Measurements from ENCODE around the gene MAGI1.

DNA sequence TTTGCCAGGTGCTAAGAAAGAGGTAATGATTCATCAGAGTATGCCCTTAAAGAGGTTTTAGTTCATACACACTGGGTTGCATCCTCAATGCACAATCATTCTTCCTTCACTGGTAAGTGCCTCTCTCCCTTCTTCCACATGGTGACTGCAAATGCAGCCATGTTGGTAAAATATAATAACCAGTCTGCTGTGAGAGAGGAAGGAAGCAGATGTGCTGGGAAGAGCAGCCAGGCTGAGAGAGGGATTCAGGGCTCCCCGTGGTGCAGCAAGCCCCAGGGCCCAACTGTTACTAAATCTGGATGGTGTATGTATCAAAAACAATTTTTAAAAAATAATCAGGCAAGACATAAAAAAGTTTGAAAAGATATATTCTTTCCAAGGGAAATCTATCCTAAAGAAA, 498.1 kb downstream of the MAGI1 start:
- TF ChIP-seq POLR2A (IDR thresholded peaks at IDR 0.05; ENCODE audit: borderline replicate concordance, extremely low read depth, insufficient read depth, insufficient read length) (no peak), SP1 (IDR thresholded peaks at IDR 0.05; ENCODE audit: low read depth) (no peak), EZH2phosphoT487 (IDR thresholded peaks at IDR 0.05; ENCODE audit: borderline replicate concordance) (no peak), CTCF (IDR thresholded peaks at IDR 0.05 in 2 of 3, conservative IDR thresholded peaks at IDR 0.05 in 1 of 3; ENCODE audit: borderline replicate concordance in 1 of 3, insufficient read depth in 1 of 3, low read depth in 2 of 3, low read length in 2 of 3) (no peak), POLR2AphosphoS5 (IDR thresholded peaks at IDR 0.05; ENCODE audit: low read depth, low read length) (no peak), EZH2 (IDR thresholded peaks at IDR 0.05) (no peak), YY1 (IDR thresholded peaks at IDR 0.05; ENCODE audit: extremely low read depth, insufficient replicate concordance, low read depth, low read length) (no peak), FOSL1 (IDR thresholded peaks at IDR 0.05; ENCODE audit: low read depth) (no peak), ZFX (IDR thresholded peaks at IDR 0.05) (no peak), SRF (IDR thresholded peaks at IDR 0.05; ENCODE audit: low read depth) (no peak), EGR1 (IDR thresholded peaks at IDR 0.05; ENCODE audit: low read depth) (no peak), TCF7L2 (IDR thresholded peaks at IDR 0.05; ENCODE audit: borderline replicate concordance, extremely low read depth, insufficient read depth, insufficient read length) (no peak), CEBPB (IDR thresholded peaks at IDR 0.05; ENCODE audit: low read depth) (no peak)
- TF ChIP-seq, protein P1, sequence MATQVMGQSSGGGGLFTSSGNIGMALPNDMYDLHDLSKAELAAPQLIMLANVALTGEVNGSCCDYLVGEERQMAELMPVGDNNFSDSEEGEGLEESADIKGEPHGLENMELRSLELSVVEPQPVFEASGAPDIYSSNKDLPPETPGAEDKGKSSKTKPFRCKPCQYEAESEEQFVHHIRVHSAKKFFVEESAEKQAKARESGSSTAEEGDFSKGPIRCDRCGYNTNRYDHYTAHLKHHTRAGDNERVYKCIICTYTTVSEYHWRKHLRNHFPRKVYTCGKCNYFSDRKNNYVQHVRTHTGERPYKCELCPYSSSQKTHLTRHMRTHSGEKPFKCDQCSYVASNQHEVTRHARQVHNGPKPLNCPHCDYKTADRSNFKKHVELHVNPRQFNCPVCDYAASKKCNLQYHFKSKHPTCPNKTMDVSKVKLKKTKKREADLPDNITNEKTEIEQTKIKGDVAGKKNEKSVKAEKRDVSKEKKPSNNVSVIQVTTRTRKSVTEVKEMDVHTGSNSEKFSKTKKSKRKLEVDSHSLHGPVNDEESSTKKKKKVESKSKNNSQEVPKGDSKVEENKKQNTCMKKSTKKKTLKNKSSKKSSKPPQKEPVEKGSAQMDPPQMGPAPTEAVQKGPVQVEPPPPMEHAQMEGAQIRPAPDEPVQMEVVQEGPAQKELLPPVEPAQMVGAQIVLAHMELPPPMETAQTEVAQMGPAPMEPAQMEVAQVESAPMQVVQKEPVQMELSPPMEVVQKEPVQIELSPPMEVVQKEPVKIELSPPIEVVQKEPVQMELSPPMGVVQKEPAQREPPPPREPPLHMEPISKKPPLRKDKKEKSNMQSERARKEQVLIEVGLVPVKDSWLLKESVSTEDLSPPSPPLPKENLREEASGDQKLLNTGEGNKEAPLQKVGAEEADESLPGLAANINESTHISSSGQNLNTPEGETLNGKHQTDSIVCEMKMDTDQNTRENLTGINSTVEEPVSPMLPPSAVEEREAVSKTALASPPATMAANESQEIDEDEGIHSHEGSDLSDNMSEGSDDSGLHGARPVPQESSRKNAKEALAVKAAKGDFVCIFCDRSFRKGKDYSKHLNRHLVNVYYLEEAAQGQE (IDR thresholded peaks at IDR 0.05; ENCODE audit: low read depth), result no peak
